Bone marrow (tissue), 2 donors: ENCODE measurements around the gene UBE2O.

ENCODE experiments used
- DNase-seq, 2 donors: peaks; one replicate each; lab custom pipeline; 2025; lab: John Stamatoyannopoulos, UW

Gene UBE2O

GRCh38 chr17:76388966-76389888 is 63.7 kb downstream of the UBE2O start:
- DNase-seq = no peak

- DNase-seq = no peak
These were observed 65.8 kb downstream of the UBE2O start for GRCh38 chr17:76386966-76387765.

- DNase-seq = peak in 1 of 2 donors; percentile 60
These were observed 66.8 kb downstream of the UBE2O start for GRCh38 chr17:76385892-76386786.

GRCh38 chr17:76384987-76385891 is 67.7 kb downstream of the UBE2O start:
- peak in 1 of 2 donors; percentile 62 for DNase-seq

- peak; percentile 39 to 46 for DNase-seq
These were observed 68.5 kb downstream of the UBE2O start, which contains the start of gene SPHK1 for GRCh38 chr17:76384222-76384986. Gene SPHK1 (plus strand): TSS chr17:76384609. CDS start chr17:76385645, 1,036 bp downstream.

GRCh38 chr17:76383546-76384221 is 69.3 kb downstream of the UBE2O start:
- DNase-seq = peak; percentile 54 to 57

- DNase-seq = peak; percentile 36 to 66
These were observed 70.0 kb downstream of the UBE2O start for GRCh38 chr17:76382803-76383545.

- peak in 1 of 2 donors; percentile 26 for DNase-seq
These were observed 70.6 kb downstream of the UBE2O start for GRCh38 chr17:76382351-76382802.

- peak; percentile 51 to 63 for DNase-seq
These were observed 71.2 kb downstream of the UBE2O start for GRCh38 chr17:76381633-76382350.

- no peak for DNase-seq
These were observed 73.1 kb downstream of the UBE2O start for GRCh38 chr17:76379646-76380376.

- no peak for DNase-seq
These were observed 73.7 kb downstream of the UBE2O start for GRCh38 chr17:76379275-76379641.

- DNase-seq = peak in 1 of 2 donors; percentile 47
These were observed 74.2 kb downstream of the UBE2O start for GRCh38 chr17:76378548-76379274.

- DNase-seq = no peak
These were observed 76.4 kb downstream of the UBE2O start for GRCh38 chr17:76376318-76377133.

- no peak for DNase-seq
These were observed 81.0 kb downstream of the UBE2O start for GRCh38 chr17:76371656-76372628.
